Inferior parietal cortex (tissue), 1 donor: Measurements from ENCODE around the gene ZC3H12D.

Source experiments
- DNase-seq: peaks from one replicate; pipeline ENCODE4 v3.0.0-alpha.2; 2016; ENCODE audit errors: extremely low spot score

The ZC3H12D gene

GRCh38 chr6:149414009-149414408 is 70.8 kb downstream of the ZC3H12D start:
- DNase-seq: no peak

DNA sequence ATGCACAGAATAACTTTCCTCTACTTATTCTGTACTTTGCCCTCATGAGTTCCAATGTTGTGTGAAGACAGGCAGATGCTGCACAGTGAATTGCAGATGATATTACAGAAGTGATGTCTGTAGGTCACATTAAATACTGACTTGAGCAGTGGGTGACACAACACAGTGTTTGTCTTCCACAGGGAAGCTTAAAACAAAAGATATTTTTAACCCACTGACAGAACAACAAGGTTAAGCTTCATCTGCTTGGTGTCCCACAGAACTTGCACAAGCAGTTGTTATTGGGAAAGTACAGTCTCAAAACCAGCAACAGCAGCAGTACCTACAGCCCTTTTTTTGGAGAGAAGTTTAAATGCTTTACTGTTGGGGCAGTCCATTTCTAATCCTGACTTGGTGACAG is 74.3 kb downstream of the ZC3H12D start:
- DNase-seq: no peak

DNA sequence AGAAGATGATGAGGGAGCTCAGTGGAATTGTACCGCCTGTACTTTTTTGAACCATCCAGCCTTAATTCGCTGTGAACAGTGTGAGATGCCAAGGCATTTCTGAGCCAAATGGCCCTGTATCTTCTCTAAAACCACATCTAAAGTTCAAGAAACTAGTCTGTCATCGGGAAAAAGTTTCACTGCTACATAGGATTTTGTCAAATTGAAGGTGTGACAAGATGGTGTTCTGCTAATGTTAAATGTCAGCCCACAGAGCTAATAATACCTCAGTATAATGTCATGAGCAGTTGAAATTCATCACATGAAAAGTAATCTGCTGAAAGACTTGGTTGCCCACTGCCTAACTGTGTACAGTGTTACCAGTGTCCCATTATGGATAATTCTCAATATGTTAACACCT is 75.2 kb downstream of the ZC3H12D start:
- DNase-seq: no peak

- DNase-seq: no peak
These were observed 78.7 kb downstream of the ZC3H12D start for GRCh38 chr6:149405823-149406765.

GRCh38 chr6:149403534-149403933 is 81.3 kb downstream of the ZC3H12D start:
- no peak for DNase-seq

GRCh38 chr6:149400050-149400449 is 84.8 kb downstream of the ZC3H12D start, which contains the start of gene SUMO4:
Gene SUMO4, plus strand, starts transcription at chr6:149400262. Its CDS starts 130 bp downstream, at chr6:149400392.
- DNase-seq: no peak

GRCh38 chr6:149397384-149397783 is 87.4 kb downstream of the ZC3H12D start:
- no peak for DNase-seq
